ENCODE data around the gene UBAP1L.

DNA sequence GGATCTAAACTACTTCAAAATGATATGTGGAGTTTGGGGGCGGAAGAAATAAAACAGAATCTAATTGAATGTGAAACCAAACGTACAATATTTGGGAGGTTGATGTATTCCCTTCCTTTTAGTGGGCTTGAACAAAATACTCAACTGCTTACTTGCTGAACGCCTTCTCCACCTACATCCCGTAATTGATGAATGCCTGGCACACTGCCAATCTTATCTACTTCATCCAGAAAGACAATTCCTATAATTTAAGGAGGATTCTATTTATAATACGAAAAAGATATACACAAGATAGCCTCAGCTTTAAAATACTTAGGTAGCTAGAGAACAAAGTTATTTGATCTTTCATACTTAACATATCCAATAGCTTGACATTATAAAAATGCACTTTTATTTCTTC is 41.7 kb upstream of the UBAP1L start:
- TF ChIP-seq CTCF (IDR thresholded peaks at IDR 0.05) (no peak), POLR2A (IDR thresholded peaks at IDR 0.05) (no peak)

Data from Peyer's patch (tissue), 4 donors.